HUES48 (cell line): ENCODE results near the gene IGSF23.

ENCODE experiments used
- H3K27ac ChIP-seq: one replicate; pipeline ENCODE4 v1.7.0; 2013; ENCODE audit warnings: low read depth, low read length, inconsistent platforms
- H3K27me3 ChIP-seq: 2 replicates; pipeline ENCODE4 v1.6.1; 2013; ENCODE audit warnings: mild to moderate bottlenecking, low read length; ENCODE audit not compliant: control insufficient read depth, insufficient read depth
- H3K36me3 ChIP-seq: 2 replicates; pipeline ENCODE4 v1.6.1; 2013; ENCODE audit warnings: low read length; ENCODE audit not compliant: control insufficient read depth, insufficient read depth
- H3K4me1 ChIP-seq: 2 replicates; pipeline ENCODE4 v1.6.1; 2013; ENCODE audit warnings: mild to moderate bottlenecking, low read length; ENCODE audit not compliant: control insufficient read depth, insufficient read depth
- H3K4me3 ChIP-seq: 2 replicates; pipeline ENCODE4 v1.5.1; 2013; ENCODE audit warnings: mild to moderate bottlenecking, low read depth, low read length
- H3K9ac ChIP-seq: 2 replicates; pipeline ENCODE4 v1.6.1; 2013; ENCODE audit warnings: mild to moderate bottlenecking, low read depth, low read length, moderate library complexity
- H3K9me3 ChIP-seq: 2 replicates; pipeline ENCODE4 v1.6.1; 2013; ENCODE audit warnings: low read length; ENCODE audit not compliant: control insufficient read depth, insufficient read depth

The IGSF23 gene, protein sequence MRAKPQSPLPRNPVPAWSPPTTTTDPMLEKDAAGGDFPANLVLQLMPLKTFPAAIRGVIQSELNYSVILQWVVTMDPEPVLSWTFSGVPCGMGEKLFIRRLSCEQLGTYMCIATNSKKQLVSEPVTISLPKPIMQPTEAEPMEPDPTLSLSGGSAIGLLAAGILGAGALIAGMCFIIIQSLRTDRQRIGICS

DNA sequence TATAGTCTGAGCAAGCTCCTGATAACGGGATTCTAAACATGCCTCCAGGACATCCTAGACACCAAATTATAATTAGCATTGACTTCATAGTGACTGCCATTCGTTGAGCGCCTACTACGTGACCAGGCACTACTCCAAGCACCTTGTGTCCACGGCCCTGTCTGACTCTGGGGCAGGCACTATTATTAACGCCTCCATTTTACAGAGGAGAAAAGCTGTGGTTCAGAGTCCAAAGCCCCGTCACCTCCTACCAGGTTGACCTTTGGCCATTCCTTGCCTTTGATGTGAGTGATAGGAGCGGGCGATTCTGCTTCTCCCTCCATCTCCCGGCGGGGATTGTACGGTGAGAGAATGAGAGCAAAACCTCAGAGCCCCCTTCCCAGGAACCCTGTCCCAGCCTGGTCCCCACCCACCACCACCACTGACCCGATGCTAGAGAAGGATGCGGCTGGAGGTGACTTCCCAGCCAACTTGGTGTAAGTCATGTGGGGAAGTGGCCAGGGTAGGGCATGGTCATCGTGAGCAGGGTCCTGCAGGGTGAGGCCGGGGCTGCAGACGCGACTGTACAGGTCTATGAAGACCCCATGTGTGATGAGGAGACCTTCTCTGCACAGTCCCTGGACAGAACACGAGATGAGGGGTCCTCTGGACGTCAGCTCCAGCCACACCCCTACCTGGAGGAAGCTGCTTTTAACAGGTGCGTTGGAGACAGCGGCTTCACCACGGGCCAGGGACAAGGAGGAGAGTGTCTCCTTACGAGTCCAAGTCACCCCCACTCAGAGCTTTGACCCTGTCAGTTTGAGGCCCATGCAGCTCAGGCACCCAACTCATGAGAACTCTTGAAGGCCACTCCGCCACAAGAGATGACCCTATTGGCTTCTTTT lies at the start of gene IGSF23:
IGSF23 (plus strand) TSS at position 269 of the 884 bp plus-strand sequence; CDS start at position 352, 83 bp downstream.
- no peaks in the 10 kb centered on the region for H3K27me3 ChIP-seq
- no peaks in the 10 kb centered on the region for H3K4me1 ChIP-seq
- no peak within 1 kb of the TSS for H3K27ac ChIP-seq
- H3K4me3 ChIP-seq, result no peak within 1 kb of the TSS
- H3K9ac ChIP-seq, result no peak within 1 kb of the TSS
- no peaks in the 10 kb centered on the region for H3K9me3 ChIP-seq
- no peaks in the 10 kb centered on the region for H3K36me3 ChIP-seq

DNA sequence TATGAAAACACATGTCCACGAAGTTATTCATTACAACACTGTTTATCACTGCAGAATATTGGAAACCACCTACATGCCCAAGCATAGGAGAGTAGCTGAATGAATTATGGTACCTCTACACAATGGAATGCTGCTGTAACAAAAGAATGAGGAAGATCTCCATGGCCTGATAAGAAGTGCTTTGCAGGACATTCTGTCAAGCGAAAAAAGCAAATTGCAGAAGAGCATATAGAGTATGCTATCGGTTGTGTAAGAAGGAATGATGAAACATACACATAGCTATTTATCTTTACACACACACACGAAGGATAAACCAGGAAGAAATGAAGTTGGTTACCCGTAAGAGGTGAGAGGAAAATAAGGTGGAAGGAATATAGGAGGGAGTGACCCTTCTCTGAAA lies 46.4 kb upstream of the IGSF23 start:
- no peak overlapping the region for H3K27ac ChIP-seq

DNA sequence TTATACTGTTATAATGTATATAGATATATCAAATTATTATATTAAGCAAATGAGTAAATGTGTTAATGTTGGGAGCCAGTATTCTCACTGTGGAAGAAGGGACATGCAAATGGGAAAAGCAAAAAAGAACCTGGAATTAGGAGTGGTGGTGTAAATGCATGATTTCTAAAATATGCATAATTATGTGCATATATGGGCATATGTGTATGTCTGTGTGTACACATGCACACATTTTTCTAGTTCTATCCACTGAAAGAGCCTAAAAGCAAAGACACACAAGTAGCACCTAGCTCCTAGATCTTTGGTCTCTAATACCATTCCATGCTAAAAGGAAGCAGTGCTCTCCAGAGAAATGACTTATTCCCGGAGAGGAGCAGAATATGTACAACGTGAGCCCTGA lies 45.6 kb upstream of the IGSF23 start:
- no peak overlapping the region for H3K4me3 ChIP-seq
- H3K36me3 ChIP-seq, result no peaks in the 10 kb centered on the region
- no peak overlapping the region for H3K27ac ChIP-seq
- H3K9ac ChIP-seq, result no peak overlapping the region
- no peaks in the 10 kb centered on the region for H3K4me1 ChIP-seq
- no peaks in the 10 kb centered on the region for H3K9me3 ChIP-seq
- no peaks in the 10 kb centered on the region for H3K27me3 ChIP-seq

More for the DNA sequence above, 46.4 kb upstream of the IGSF23 start:
- H3K27me3 ChIP-seq, result no peaks in the 10 kb centered on the region
- no peaks in the 10 kb centered on the region for H3K4me1 ChIP-seq
- no peaks in the 10 kb centered on the region for H3K9me3 ChIP-seq
- H3K36me3 ChIP-seq, result no peaks in the 10 kb centered on the region
- H3K9ac ChIP-seq, result no peak overlapping the region
- no peak overlapping the region for H3K4me3 ChIP-seq

DNA sequence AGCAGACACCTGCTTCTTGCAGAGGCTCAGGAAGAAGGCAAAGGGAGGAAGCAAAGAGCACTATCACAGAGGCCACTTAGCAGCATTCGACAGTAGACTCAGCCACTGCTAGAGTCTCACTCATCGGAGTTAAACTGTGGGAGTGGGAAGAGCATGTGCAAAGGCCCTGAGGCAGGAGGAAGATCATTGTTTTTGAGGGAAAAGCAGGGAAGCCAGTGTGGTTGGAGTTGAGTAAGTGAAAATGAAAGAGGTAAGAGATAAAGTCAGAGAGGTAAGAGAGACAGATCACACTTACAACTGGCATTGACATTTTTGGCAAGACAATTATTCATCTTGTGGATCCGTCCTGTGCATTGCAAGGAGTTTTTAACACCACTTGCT lies 42.8 kb upstream of the IGSF23 start:
- no peaks in the 10 kb centered on the region for H3K27me3 ChIP-seq
- no peak overlapping the region for H3K4me3 ChIP-seq
- no peak overlapping the region for H3K27ac ChIP-seq
- H3K36me3 ChIP-seq, result no peaks in the 10 kb centered on the region
- no peaks in the 10 kb centered on the region for H3K9me3 ChIP-seq
- H3K4me1 ChIP-seq, result no peaks in the 10 kb centered on the region
- H3K9ac ChIP-seq, result no peak overlapping the region

DNA sequence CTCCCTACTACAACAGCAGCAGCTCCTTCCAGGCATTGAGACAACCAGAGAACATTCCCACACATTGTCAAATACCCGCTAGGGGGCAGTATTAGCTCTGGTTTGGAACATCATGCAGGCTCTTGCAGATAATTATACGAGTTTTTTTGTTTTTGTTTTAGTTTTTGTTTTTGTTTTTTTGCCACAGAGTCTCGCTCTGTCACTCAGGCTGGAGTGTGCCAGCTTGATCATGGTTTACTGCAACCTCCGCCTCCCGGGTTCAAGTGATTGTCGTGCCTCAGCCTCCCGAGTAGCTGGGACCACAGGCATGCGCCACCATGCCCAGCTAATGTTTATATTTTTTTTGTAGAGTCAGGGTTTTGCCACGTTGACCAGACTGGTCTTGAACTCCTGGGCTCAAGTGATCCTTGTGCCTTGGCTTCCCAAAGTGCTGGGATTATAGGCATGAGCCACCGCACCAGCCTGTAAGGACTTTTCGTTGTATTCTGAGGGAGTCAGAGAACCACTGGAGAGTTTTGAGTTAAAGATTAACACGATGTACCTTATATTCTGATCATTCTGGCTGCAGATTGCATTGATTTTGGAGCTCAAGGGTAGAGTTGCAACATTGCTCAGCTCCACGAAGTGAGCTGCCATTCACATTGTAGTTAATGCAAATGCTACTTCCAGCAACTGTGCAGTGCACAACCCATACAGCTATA lies 42.2 kb upstream of the IGSF23 start:
- no peaks in the 10 kb centered on the region for H3K27me3 ChIP-seq
- H3K4me3 ChIP-seq, result no peak overlapping the region
- H3K36me3 ChIP-seq, result no peaks in the 10 kb centered on the region
- H3K9me3 ChIP-seq, result no peaks in the 10 kb centered on the region
- no peaks in the 10 kb centered on the region for H3K4me1 ChIP-seq
- H3K27ac ChIP-seq, result no peak overlapping the region
- no peak overlapping the region for H3K9ac ChIP-seq

DNA sequence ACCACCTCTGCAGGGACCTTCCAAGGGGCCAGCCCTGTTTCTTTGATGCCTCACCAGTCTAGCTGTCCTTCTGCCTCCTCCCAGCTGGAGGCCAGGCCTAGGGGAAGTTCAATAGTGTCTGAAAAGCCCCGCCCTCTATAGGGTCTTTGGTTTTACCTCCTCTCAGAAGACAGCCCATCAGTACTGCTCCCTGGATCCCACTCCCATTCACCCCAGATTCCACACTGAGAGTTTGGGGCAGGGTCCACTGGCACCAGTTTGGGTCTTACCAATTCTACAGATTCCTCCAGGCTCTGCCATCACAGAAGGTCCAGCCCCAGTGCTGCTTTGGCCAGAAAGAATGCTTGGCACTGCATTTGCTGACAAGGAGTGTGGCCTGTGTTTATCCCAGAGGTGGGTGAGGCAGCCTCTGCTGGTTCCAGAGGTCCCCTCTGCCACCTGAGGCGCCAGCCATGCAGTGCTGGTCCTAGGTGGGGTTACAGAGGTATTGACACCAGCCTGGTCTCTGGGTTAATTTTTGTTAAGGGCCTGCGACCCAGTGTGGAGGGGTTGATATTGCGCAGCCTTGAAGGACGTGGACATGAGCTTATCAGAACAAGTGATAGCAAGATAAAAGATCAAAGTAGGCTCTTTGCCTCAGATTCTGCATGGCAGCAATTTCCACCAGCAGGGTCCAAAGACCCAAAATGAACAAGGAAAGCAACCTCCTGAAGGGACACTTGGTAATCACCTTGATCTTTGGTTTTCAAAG lies 41.4 kb upstream of the IGSF23 start:
- H3K9me3 ChIP-seq, result no peaks in the 10 kb centered on the region
- no peaks in the 10 kb centered on the region for H3K27me3 ChIP-seq
- no peak overlapping the region for H3K27ac ChIP-seq
- no peak overlapping the region for H3K9ac ChIP-seq
- no peaks in the 10 kb centered on the region for H3K4me1 ChIP-seq
- no peaks in the 10 kb centered on the region for H3K36me3 ChIP-seq
- no peak overlapping the region for H3K4me3 ChIP-seq

DNA sequence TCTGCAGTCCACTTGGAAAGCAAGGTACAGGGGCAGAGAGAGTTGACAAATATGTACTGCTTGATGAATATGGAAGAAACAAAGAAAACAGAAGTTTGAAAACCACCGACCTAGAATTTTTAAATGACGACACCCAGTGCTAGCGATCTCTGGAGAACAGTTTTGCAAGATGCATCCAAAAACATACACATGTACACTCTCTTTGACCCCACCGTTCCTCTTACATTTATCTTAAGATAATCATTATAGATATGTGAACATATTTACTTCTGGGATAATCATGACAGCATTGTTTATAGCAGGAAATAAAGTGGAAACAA lies 40.8 kb upstream of the IGSF23 start:
- H3K9me3 ChIP-seq, result no peaks in the 10 kb centered on the region
- no peaks in the 10 kb centered on the region for H3K4me1 ChIP-seq
- no peak overlapping the region for H3K27ac ChIP-seq
- no peak overlapping the region for H3K4me3 ChIP-seq
- H3K9ac ChIP-seq, result no peak overlapping the region
- no peaks in the 10 kb centered on the region for H3K27me3 ChIP-seq
- H3K36me3 ChIP-seq, result no peaks in the 10 kb centered on the region

DNA sequence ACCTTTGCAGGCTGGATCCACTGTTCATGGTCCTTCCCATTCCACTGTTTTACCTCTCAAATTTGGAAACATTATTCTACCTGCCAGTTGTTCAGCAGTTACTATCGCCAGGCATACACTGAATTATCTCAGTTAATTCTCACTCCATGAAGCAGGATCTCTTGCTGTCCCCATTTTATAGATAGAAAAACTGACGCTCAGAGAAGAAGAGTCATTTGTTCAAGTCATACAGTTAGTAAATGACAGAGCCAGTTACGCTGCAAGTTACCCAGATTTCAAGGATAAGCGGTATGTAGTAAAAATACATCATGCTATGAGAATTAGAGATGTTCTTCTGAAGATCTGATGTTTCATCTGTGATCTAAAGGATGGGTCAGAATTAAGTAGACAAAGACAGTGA lies 40.2 kb upstream of the IGSF23 start:
- H3K27me3 ChIP-seq, result no peaks in the 10 kb centered on the region
- H3K9ac ChIP-seq, result no peak overlapping the region

DNA sequence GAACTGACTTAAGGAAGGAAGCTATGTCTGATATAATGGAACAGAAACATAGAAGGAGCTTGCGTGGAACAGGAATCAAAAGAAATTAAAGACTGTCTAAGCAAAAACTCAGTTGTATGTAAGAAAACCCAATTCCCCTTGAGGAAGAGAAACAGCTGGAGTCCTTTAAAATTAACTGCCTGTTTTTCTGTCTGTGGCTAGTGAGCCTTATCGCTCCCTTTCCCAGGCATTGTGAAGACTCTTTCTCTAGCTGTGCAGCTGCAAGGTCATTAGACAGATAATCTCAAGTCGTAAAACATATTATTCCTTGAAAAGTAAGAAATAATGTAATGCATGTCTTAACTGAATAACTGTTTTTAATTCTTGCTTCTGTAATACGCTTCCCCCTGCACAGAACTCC lies 39.7 kb upstream of the IGSF23 start:
- no peak overlapping the region for H3K27ac ChIP-seq

More for the DNA sequence above, 40.2 kb upstream of the IGSF23 start:
- Histone ChIP-seq H3K27ac (no peak overlapping the region), H3K36me3 (no peaks in the 10 kb centered on the region), H3K4me1 (no peaks in the 10 kb centered on the region), H3K4me3 (no peak overlapping the region), H3K9me3 (no peaks in the 10 kb centered on the region)

DNA sequence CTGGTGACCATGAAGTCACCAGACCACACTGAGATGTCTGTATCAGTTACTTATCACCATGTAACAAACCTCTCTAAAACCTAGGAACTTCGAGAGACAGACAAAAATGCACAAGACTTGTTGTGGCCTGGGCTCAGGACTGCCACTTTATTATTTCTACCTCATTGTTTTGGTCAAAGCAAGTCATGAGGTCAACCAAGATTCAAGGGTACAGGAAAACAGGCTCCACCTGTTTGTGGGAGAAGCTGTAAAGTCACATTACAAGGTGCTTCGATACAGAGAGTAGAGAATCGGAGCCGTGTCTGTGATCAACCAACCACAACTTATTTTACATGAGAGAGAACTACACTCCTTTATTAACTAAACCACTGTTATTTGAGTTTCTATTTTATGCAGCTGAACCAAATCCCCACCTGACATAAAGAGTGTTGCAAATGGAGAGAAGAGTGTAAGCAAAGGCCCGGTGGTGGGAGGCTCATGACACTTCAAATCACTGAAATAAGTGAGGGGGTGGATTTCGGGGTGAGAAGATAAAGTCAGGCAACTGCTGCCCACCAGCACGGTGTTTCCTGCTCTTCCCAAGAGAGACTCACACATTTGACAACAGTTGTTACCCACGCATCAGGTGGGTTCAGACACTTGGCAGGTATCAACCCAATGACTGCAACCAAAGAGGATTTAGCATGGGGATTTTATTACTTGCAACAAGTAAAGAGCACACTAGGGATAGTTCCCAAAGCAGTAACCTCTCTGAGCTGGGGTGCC lies 39.0 kb upstream of the IGSF23 start:
- no peaks in the 10 kb centered on the region for H3K27me3 ChIP-seq
- no peak overlapping the region for H3K27ac ChIP-seq
- no peak overlapping the region for H3K4me3 ChIP-seq
- H3K9me3 ChIP-seq, result no peaks in the 10 kb centered on the region
- H3K36me3 ChIP-seq, result no peaks in the 10 kb centered on the region
- no peaks in the 10 kb centered on the region for H3K4me1 ChIP-seq
- H3K9ac ChIP-seq, result no peak overlapping the region

More for the DNA sequence above, 39.7 kb upstream of the IGSF23 start:
- Histone ChIP-seq H3K36me3 (no peaks in the 10 kb centered on the region), H3K4me3 (no peak overlapping the region), H3K9ac (no peak overlapping the region), H3K9me3 (no peaks in the 10 kb centered on the region), H3K27me3 (no peaks in the 10 kb centered on the region), H3K4me1 (no peaks in the 10 kb centered on the region)
